ENCODE data around the gene FAM167B.

The FAM167B gene

GRCh38 chr1:32246888-32247273 is at the start of gene FAM167B:
FAM167B (plus strand) TSS chr1:32247222; CDS start chr1:32247422, 200 bp downstream.
- DNase-seq, result no peak

- no peak for DNase-seq
Measured at GRCh38 chr1:32197837-32198236, 49.2 kb upstream of the FAM167B start.

DNA sequence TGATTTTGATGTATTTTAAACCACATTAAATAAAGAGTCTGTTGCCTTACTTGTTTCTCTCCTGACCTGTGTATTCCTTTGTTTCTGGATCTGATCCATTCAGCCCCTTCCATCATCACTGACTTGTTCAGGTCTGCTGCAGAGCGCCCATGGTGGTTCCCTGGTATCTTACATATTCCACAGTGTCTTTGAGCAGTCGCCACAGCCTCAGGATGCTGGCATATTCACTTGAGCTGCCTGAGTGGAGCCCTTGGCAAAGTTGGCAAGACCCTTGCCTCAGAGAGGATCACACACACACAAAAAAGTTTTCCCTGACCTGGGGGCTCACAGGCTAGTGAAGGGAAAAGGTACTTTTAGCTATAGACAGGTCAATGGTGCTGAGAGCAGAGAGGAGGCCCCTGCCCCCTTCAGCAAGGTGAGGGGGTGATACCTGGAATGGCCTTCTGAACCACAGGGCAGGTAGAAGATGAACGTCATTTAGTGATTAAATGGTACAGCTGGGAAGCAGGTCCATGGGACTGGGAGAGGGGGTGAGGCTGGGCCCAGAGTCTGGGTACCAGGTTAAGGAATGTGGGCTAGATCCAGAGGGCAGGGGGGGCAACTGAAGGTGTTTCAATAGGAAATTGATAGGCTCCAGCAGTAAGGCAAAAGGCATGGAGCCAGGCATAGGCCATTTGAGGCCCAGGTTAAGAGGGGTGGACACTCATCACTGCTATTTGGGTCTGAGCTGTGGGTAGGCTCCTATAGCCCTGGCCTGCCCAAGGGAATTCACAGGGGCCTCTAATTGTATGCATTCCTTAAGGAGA is 48.6 kb upstream of the FAM167B start:
- no peak for DNase-seq

DNA sequence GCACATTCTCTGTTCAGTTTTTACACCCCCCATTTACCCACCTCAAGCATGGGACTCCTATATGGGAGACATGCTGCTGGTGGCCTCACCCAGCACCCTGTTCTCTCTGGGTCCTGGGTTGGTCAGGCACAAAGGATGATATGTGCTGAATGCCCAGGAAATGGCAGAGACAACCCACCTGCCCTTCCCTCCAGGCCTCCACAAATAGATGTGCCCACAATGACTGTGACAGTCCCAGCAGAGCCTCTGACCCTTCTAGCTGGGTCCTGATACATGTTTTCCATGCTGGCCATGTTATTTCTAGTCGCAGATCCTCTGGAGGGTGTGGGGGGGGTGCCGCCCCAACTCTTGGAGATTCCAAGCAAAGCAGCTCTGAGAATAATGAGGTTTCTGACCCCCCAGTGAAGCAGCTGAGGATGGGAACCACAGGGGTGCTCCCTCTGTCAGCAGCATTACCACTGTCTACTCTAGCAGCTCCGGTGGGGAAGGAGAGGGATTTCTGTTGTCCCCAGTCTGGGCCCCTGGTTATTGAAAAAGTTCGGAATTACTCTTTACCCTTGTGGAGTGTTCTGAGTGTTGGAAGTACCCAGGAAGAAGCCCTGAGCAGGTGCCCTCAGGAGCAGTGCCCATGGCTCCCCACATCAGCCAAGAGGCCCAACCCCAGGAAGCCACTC is 47.8 kb upstream of the FAM167B start:
- DNase-seq, result no peak

DNA sequence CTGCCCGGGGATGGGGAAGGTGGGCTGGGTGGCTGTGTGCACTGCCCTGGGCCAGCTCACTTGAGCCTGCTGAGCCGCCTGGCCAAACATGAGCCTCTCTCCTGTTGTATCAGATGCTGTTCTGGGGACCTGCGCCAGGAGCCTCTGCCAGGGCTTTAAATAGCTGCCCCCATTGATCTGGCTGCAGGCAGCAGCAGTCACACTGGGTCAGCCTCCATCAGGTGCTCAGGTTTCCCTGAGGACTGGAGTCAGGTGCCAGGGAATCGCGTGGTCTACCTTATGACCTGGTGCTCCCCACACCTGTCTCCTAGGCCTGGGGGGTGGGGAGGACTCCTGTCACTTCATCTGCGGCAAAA is 47.3 kb upstream of the FAM167B start:
- no peak for DNase-seq

DNA sequence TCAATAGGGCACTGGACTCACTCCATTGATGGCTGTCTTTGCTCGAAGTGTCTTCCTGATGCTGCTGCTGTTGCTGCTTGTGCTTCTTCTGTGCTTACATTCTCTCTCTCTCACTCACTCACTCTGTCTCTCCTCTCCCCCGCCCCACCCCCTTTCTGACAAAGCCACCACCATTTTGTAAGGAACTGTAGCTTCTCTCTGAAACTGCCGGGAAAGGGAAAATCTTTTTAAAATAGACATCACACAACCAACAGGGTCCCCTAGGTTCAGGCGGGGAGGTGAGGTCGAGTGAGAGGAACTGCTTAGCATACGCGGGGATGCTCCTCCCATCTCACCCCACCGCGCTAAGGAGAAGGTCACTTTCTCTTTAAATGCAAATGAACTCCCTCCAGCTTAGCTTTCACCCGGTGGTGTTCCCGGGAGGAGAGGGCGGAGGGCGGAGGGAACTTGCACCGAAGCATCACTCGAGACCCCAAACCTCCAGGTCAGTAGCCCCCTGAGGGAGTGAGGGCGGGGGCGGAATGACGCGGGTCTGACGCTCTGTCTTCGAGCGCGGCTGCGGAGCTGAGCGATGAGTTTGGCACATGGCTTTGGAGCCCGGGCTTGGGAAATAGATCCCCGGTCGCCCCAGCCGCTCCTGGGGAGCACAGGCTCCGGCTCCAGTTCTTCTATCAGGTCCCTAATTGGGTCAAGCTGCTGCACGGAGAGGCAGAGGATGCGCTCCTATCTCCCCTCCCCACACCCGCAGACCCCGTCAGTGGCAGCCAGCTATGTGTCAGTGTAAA is 46.6 kb upstream of the FAM167B start, which contains the start of gene CCDC28B:
Gene CCDC28B, plus strand, starts transcription at position 370 of the 785 bp plus-strand sequence. CDS start 1,341 bp downstream, outside the sequence.
- peak; percentile 85 for DNase-seq

DNA sequence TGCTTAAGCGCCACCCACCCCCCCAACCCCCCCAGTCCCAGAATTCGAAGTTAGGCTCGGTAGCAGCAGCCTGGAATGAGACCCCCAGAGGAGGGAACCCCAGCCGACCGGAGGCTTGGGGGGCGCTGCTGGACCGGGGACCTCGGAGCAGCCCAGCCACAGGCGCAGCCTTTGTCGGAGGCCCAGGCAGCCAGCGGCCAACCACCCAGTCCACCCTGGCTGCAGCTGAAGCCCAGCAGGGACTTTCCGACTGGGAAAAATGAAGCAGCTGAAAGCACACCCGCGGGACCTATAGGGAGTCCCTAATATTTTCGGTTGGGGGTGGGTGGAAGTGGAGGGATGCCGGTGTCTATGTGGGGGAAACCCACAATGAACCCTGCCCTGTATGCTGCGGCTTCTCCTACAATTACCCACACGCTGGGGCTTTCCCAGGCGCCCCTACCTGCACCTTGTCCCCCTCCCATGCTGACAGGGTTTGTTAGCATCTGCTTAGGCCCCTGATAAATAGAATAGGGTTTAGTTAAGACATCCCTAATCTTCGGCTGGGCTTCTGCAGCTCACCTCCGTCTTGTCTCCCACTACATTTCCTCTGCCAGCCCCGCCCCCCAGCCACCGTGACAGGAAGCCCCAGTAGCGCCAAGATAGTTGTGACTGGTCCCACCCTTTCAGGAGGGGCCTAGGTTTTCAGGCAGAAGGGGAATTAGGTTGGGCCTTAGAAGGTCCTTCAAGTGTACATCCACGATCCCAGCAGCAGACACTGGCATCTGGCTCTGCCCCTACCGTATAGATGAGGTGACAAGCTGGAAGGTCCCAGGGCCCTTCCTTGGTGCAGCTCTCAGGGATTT is 45.8 kb upstream of the FAM167B start:
- peak; percentile 90 for DNase-seq

- no peak for DNase-seq
Measured at GRCh38 chr1:32204943-32205361, 42.1 kb upstream of the FAM167B start.

GRCh38 chr1:32205401-32206370 is 41.3 kb upstream of the FAM167B start, which contains the start of gene IQCC:
IQCC (plus strand) TSS chr1:32205671; CDS start chr1:32205682, 11 bp downstream.
- DNase-seq, result peak; percentile 91

GRCh38 chr1:32208469-32208868 is 38.6 kb upstream of the FAM167B start:
- no peak for DNase-seq

- DNase-seq, result no peak
Measured at GRCh38 chr1:32208891-32209328, 38.1 kb upstream of the FAM167B start, which contains the start of gene DCDC2B. DCDC2B (plus strand) TSS chr1:32209089; CDS start chr1:32209094, 5 bp downstream.

DNA sequence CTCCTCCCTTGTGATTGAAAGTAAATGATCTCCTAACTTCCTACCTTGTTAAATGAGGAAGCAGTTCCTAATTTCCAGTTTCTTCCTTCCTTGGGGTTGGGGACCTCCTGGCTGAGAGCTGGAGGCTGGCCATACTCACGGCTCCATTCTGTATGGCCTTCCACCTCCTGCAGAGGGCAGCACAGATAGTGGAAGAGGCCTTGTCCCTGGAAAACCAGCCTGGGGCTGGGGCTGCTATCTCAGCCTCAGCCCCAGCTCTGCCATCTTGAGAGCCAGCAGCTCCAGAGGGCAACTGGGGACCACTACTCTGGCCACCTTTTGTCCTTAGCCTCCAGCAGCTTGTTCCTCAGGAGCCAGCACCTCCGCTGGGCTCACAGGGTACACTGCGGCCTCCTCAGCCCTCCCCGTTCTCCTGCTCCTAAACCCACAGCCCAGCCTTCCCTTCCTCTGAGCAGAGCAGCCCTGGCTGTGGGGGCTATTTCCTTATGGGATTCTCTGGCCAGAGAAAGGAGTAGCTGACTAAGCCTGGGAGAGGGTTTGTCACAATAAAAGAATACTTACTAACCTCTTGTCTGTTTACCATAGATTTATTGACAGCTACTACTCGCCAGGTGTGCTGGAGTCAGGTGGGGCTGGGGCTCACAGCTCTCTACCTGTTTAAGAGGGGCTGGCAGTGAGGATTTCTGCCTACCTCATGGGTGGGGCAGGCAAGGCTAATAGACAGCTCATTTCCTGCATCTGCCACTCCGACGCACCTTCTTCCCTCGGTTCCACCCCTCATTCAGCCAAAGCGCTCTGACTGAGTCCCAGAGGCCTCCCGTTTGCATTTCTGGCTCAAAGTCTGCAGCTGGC is 31.2 kb upstream of the FAM167B start:
- DNase-seq, result peak; percentile 80

- DNase-seq, result no peak
Measured at GRCh38 chr1:32216566-32216965, 30.5 kb upstream of the FAM167B start.

- DNase-seq, result no peak
Measured at GRCh38 chr1:32219022-32219421, 28.0 kb upstream of the FAM167B start.

GRCh38 chr1:32220746-32221580 is 26.1 kb upstream of the FAM167B start:
- no peak for DNase-seq

DNA sequence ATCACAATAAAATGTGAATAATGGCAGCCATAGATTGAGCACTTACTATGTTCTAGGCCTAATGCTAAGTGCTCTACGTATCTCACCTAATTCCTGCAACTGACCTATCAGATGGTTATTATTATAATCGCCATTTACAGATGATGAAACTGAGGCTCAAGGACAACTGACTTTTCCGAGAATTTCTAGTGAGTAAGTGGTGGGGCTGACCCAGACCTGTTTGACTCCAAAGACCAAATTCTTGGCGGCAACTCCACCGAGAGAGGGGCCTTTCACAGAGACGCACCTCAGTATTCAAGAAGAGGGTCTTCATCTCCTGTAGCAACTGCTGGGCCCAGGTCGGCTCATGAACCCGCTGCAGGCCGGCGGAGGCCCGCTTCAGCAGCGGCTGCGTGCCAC is 25.4 kb upstream of the FAM167B start:
- no peak for DNase-seq

- DNase-seq, result peak; percentile 93
Measured at GRCh38 chr1:32221980-32222755, 24.9 kb upstream of the FAM167B start, which contains the start of the genes EIF3I and TMEM234. EIF3I (plus strand) TSS chr1:32222407; CDS start chr1:32222442, 35 bp downstream. TMEM234 (minus strand) TSS chr1:32222353; CDS start chr1:32222322, 31 bp downstream.

GRCh38 chr1:32223683-32224082 is 23.3 kb upstream of the FAM167B start:
- no peak for DNase-seq

Data from activated CD8-positive, alpha-beta memory T cell treated with anti-CD3 and anti-CD28 coated beads for 24 hours (primary cell).